GM21381 (cell line): ENCODE data around the gene HOXD11.

ENCODE experiments used
- ATAC-seq: cut with Tn5 transposase; IDR thresholded peaks from one replicate; pipeline ENCODE4 v1.9.1; 2021; ENCODE audit warnings: mild to moderate bottlenecking, moderate library complexity; ENCODE audit not compliant: unreplicated experiment

The HOXD11 gene

GRCh38 chr2:176130957-176131847 is 24.1 kb downstream of the HOXD11 start:
- ATAC-seq: no peak

- ATAC-seq: no peak
These were observed 24.7 kb downstream of the HOXD11 start for GRCh38 chr2:176131848-176132158.

- ATAC-seq: no peak
These were observed 25.4 kb downstream of the HOXD11 start for GRCh38 chr2:176132205-176133171.

GRCh38 chr2:176133389-176133788 is 26.3 kb downstream of the HOXD11 start:
- ATAC-seq: no peak

DNA sequence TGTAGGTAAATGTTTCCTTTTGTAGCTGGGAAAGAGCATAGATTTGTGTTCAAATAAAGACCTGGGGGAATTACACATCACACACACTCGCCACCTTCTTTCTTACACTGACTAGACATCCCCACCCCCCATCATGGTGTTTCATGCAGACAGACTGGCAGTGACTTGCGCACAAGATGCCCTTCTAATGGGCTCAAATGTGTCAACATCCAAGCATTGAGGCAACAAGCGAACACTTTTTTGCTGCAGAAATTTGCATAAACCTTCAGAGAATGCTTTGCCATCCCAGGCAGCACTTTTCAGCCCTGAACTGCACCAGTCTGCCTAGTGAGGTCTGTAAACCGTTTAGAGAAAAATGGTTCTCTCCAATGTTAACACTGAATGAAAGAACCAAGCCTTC is 27.0 kb downstream of the HOXD11 start:
- no peak for ATAC-seq

GRCh38 chr2:176135035-176135440 is 28.0 kb downstream of the HOXD11 start:
- ATAC-seq: no peak

DNA sequence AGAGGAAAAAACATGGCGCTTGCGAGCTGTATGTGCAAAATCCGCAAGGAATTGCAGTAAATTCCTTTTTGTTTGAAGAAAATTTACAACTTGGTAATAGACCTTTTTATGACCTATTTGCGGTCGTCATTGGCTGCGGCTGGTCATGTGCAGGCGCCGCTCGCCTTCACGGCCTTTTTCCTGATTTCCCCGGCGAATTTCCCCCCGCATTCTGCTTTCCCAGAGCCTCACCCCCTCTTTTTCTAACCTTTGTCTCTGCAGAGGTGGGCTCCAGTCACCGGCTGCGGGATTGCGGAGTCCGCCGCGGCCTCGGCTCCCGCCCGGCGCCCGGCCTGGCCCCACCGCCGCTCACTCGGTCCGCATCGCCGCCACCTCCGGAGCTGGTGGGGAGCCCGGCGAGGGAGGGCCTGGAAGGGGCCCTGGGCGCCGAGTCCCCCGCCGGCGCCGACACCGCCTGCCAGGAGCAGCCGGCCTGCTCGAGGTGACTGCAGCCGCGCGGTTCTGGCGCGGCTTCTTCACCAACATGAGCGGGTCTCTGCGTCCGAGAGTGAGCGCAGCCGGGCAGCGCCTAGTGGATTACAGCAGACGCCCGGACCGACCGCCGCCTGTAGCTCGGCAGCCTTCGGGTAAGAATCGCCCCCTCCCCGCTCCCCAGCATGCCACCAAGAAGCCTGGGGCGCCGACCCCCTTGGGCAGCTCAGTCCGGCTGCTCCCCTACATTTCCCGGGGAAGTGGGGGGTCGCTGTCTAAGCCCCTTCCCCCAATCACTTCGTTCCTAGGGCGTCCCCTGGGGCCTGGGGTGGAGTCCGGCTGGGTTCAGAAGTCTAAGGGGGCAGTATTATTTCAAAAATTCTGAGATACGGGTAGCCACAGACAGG is 29.5 kb downstream of the HOXD11 start:
- no peak for ATAC-seq

GRCh38 chr2:176137252-176137580 is 30.1 kb downstream of the HOXD11 start:
- ATAC-seq: no peak

GRCh38 chr2:176137906-176138305 is 30.8 kb downstream of the HOXD11 start:
- ATAC-seq: no peak

DNA sequence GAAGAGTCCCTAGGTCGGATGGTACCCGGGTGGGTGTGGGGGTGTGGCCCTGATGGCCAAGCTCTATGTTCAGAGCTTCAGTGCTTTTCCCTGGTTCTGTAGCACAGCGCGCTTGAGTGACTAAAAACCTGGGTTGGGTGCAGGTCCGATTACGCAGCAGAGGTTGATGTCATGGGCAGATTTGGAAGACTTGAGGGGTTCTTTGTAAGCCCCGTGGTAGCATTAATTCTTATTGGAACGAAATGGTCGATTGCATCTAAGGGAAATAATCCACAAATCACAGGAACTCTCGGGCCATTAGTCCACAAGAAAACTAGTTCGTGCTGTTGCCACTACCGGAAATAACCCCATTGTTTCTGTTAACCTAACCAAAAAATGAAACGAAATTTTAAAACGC is 31.4 kb downstream of the HOXD11 start:
- no peak for ATAC-seq

DNA sequence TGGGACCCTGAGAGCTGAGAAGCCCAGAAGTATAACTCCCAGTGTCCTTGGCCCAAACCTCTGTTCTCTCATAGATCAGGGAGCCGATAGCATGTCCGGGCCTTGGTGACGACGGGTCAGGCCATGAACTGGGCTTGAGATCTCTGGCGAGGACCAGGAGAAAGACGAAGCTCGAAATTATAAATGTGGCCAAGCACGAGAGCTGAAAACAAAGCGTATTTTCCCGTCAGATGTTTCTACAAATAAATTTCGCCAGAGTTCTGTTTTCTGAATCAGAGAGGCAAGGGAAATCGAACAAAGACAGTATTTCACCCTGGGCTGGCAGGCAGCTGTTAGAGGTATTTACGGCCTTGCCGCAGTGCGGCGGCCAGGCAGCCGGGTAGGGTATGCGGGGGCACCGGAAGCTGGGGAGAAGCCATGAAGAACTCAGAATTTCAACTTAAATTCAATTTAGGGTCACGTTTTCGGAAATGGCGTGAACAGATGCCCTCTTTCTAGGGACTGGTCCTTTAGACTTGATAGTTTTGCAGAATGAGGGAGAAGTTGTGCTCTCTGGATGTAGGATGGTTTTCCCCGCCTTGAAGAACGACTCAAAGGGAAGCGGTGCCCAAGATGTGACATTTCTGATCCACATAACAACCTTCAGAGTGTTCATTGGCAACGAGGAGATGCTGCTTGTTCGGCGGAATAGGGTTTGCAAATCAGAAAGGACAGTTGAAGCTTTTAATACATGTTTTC is 32.0 kb downstream of the HOXD11 start:
- ATAC-seq: no peak

DNA sequence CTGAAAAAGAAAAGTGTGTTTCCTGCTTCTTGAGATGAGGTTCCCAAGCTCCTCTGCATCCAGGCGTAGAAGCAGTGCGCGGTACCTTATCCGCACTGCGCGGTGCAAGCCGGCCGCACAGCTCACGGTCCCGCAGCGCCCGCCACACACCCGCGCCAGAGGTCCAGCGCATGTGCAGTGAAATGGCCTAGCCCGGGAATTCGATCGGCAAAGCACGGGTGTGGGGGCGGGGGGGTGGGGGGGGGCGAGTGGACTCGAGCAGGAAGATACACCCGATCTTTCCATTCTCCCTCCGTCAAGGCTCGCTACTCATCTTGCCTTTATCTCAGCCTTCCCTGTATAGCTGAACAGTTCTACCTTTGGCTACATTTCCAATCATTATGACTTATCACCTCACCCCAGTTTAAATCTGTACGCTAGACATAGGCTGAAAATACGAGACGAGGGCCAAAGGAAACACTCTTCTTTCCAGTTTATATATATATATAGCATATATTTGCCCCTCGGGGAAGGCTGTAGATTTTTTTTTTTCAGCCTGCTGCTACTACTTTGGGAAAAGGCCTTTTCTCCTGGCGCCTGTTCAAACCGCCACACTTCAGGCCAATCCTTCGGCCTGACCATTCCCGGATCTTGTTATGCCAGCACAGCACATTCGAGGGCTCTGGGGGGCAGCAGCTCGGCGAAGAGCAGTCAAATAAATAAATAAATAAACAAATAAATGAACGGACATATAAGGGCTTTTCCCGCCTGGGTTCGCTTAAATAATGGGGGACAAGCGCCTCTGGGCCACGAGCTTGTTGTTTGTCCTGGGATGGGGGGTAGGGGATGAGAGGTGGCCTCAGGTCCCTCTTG is 32.8 kb downstream of the HOXD11 start:
- no peak for ATAC-seq

DNA sequence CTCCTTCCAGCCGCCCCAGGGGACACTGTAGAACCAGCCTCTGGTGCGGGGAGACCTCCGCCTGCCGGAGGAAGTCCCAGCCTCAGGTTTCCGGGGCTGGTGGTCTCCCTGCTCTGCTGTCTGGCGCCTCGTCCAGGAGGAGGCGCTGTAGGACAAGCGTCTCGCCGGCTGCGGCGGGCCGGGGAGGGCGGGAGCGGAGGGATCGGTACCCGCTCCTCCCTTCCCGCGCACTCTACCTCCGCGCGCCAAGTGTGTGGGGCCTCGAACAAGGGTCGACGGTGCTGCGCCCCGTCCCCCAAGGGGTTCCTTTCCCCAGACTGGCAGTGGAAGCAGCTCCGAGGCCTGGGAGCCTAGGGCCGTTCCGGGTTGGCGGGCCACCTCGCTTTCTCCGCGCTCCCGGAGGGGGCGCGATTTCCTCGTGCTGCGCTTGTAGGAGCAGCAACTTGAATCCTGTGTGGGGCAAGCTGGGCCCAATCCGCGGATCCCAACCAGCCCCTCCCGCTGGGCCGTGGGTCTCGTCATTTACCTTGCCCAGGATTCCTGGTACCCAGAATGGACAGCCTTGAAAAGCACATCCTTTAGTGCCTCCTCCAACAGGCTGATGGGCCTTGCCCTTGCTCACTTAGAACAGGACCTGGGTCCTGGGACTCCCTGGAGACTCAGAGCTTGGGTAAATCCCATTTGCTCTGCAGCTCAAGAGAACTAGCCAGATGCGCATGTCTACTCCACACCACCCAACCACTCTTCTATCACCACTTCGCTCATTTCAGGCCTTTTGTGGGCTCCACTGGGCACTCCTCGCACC is 33.6 kb downstream of the HOXD11 start:
- ATAC-seq: peak; percentile 91

- no peak for ATAC-seq
These were observed 35.2 kb downstream of the HOXD11 start for GRCh38 chr2:176142281-176142680.

- ATAC-seq: no peak
These were observed 38.2 kb downstream of the HOXD11 start for GRCh38 chr2:176145085-176145969.

GRCh38 chr2:176146101-176146500 is 39.0 kb downstream of the HOXD11 start:
- ATAC-seq: no peak

GRCh38 chr2:176146645-176147044 is 39.6 kb downstream of the HOXD11 start:
- no peak for ATAC-seq
